ENCODE measurements around the gene KIZ.

DNA sequence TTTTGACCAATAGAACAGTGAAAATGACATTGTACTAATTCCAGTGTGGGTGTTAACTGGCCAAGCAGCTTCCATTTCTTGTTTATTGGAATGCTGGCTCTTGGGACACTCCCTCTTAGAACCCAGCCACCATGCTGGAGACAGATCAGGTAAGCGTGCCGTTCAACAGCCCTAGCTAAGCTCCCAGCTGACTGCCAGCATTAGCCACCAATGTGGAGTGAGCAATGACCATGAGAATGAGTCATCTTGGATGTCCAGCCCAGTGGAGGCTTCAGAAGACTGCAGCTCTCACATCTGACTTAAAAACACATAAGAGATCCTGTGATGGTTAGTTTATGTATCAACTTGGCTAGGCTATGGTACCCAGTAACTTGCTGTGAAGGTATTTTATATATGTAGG lies 16.7 kb upstream of the KIZ start:
- no peak for TF ChIP-seq EZH2 (IDR thresholded peaks at IDR 0.05; ENCODE audit: borderline replicate concordance, insufficient read depth, low read depth, low read length, poor library complexity, severe bottlenecking)
- TF ChIP-seq, protein P1, sequence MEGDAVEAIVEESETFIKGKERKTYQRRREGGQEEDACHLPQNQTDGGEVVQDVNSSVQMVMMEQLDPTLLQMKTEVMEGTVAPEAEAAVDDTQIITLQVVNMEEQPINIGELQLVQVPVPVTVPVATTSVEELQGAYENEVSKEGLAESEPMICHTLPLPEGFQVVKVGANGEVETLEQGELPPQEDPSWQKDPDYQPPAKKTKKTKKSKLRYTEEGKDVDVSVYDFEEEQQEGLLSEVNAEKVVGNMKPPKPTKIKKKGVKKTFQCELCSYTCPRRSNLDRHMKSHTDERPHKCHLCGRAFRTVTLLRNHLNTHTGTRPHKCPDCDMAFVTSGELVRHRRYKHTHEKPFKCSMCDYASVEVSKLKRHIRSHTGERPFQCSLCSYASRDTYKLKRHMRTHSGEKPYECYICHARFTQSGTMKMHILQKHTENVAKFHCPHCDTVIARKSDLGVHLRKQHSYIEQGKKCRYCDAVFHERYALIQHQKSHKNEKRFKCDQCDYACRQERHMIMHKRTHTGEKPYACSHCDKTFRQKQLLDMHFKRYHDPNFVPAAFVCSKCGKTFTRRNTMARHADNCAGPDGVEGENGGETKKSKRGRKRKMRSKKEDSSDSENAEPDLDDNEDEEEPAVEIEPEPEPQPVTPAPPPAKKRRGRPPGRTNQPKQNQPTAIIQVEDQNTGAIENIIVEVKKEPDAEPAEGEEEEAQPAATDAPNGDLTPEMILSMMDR (IDR thresholded peaks at IDR 0.05): no peak
